ENCODE measurements around the gene DEPP1. TPM values are rescaled to one million over a fixed set of nuclear protein-coding genes. Genes with fewer than 3 reads are reported as not detected.
"Not testable (repeated sequence)": the region's sequence is repeated elsewhere in the genome, so short reads cannot be mapped to it uniquely, and the experiment has no call there.

The DEPP1 gene, protein sequence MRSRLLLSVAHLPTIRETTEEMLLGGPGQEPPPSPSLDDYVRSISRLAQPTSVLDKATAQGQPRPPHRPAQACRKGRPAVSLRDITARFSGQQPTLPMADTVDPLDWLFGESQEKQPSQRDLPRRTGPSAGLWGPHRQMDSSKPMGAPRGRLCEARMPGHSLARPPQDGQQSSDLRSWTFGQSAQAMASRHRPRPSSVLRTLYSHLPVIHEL
- 11.6 TPM for polyA plus RNA-seq (2013)

DNA sequence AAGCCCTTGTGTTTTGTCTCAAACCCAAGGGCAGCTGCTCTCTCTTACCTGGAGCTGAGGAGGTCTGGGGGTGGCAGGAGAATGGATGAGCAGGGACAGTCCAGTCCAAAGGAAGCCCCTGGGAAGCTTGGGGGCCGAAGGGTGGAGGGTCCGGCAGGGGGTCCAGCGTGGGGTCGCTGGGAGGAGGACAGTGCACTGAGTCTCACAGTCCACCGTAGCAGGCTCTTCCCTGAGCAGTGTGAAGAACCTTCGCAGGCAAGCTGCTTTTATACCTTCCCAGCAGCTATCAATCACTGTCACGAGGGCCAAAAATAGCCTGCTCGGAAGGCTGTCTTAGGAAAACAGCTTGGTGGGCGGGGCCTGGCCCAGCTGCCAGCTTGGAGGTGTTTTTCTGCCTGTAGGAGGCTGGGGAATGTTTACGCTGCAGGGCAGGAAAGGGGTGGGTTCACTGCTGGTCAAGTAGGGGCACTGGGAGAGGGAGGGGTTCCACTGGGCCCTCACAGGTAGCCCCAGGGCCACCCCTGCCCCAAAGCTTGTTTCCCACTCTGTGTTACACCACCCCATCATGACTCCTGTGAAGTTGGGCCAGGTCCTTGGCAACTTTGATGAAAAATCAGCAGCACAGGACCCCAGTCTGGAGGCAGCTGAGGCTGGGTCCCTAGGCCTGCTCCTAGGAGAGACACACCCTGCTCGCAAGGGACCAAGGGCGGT is at the start of gene DEPP1:
DEPP1 (minus strand) TSS at position 240 of the 711 bp plus-strand sequence. CDS start 779 bp downstream, outside the sequence.
- no peaks in the 10 kb centered on the region for H3K9me3 ChIP-seq (ENCODE audit: control extremely low read depth in 1 of 5, control insufficient read depth in 4 of 5, insufficient read depth in 2 of 5, low read depth in 1 of 5, low read length in 4 of 5)
- ChIA-PET CTCF (interaction anchor here (0.8 to 5.3 kb wide), 9 partner anchors 9 to 52 kb away, joined by 3 to 44 read pairs (median 3); partner anchors contain the start of gene ZNF22), POLR2A (interaction anchor here (0.6 to 1.8 kb wide), 6 partner anchors 11 to 57 kb away, joined by 3 to 12 read pairs (median 4); no protein-coding TSS in a partner anchor)
- H3K4me3 ChIP-seq (ENCODE audit: control insufficient read depth in 1 of 7, extremely low read depth in 1 of 7, insufficient read depth in 4 of 7, low read depth in 2 of 7, low read length in 6 of 7): peak within 1 kb of the TSS; percentile 61 to 97 (median 74)
- WGBS (ENCODE audit: insufficient coverage): 8% methylated on average over 8 of the region's 12 CpGs
- H3K4me1 ChIP-seq (ENCODE audit: control extremely low read depth in 1 of 4, control insufficient read depth in 4 of 4, insufficient read depth in 4 of 4, low read length in 3 of 4): peaks cover 3 to 84% (median 79%) of the 10 kb centered on the region in 4 experiments
- H3K36me3 ChIP-seq (ENCODE audit: control insufficient read depth in 4 of 4, insufficient read depth in 4 of 4, low read length in 3 of 4): peaks cover 0 to 16% (median 0%) of the 10 kb centered on the region in 4 experiments
- peak within 1 kb of the TSS; percentile 28 to 75 for H3K27ac ChIP-seq (ENCODE audit: insufficient read depth in 1 of 2, low read depth in 1 of 2, low read length in 2 of 2, poor library complexity in 1 of 2, severe bottlenecking in 2 of 2)
- no peaks in the 10 kb centered on the region for H3K27me3 ChIP-seq (replicated peaks in 2 of 5; ENCODE audit: control insufficient read depth in 4 of 5, insufficient read depth in 5 of 5, low read length in 4 of 5)
- peak; percentile 89 to 96 (median 94) for DNase-seq

DNA sequence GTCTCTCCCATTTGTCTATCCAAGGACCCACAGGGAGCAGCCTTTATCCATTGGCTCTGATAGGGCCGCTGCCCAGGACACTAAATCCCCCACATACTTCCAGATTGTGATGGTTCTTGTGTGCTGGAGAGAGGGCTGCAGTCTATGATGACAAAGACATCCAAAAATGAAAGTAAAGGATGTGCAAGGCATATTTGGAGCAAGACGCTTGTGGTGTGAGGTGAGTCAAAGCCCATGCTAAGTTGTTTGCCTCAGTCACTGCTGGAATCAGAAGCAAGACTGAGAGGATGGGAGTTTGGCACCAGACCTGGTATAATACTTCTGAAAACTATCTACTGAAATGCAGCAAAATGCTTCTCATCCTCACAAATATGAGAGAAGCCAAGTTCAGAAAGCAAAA is 44.8 kb upstream of the DEPP1 start:
- Histone ChIP-seq H3K9me3 (ENCODE audit: control extremely low read depth in 1 of 5, control insufficient read depth in 4 of 5, insufficient read depth in 2 of 5, low read depth in 1 of 5, low read length in 4 of 5) (peaks cover 0 to 16% (median 3%) of the 10 kb centered on the region in 5 experiments), H3K4me3 (ENCODE audit: control insufficient read depth in 1 of 7, extremely low read depth in 1 of 7, insufficient read depth in 4 of 7, low read depth in 2 of 7, low read length in 6 of 7) (no peak overlapping the region), H3K4me1 (ENCODE audit: control extremely low read depth in 1 of 4, control insufficient read depth in 4 of 4, insufficient read depth in 4 of 4, low read length in 3 of 4) (no peaks in the 10 kb centered on the region), H3K27ac (ENCODE audit: insufficient read depth in 1 of 2, low read depth in 1 of 2, low read length in 2 of 2, poor library complexity in 1 of 2, severe bottlenecking in 2 of 2) (no peak overlapping the region), H3K27me3 (replicated peaks in 2 of 5; ENCODE audit: control insufficient read depth in 4 of 5, insufficient read depth in 5 of 5, low read length in 4 of 5) (no peaks in the 10 kb centered on the region), H3K36me3 (ENCODE audit: control insufficient read depth in 4 of 4, insufficient read depth in 4 of 4, low read length in 3 of 4) (no peaks in the 10 kb centered on the region)
- WGBS (ENCODE audit: insufficient coverage): 89% methylated on average over 1 of the region's 2 CpGs
- POLR2A ChIA-PET: no interaction called here
- no peak for DNase-seq
- CTCF ChIA-PET: no interaction called here

- no CpG with 5 or more reads among the region's 2 CpGs for WGBS (ENCODE audit: insufficient coverage)
- Histone ChIP-seq H3K36me3 (ENCODE audit: control insufficient read depth in 4 of 4, insufficient read depth in 4 of 4, low read length in 3 of 4) (no peaks in the 10 kb centered on the region), H3K4me3 (ENCODE audit: control insufficient read depth in 1 of 7, extremely low read depth in 1 of 7, insufficient read depth in 4 of 7, low read depth in 2 of 7, low read length in 6 of 7) (no peak overlapping the region), H3K27ac (ENCODE audit: insufficient read depth in 1 of 2, low read depth in 1 of 2, low read length in 2 of 2, poor library complexity in 1 of 2, severe bottlenecking in 2 of 2) (no peak overlapping the region), H3K9me3 (ENCODE audit: control extremely low read depth in 1 of 5, control insufficient read depth in 4 of 5, insufficient read depth in 2 of 5, low read depth in 1 of 5, low read length in 4 of 5) (peaks cover 0 to 1% (median 0%) of the 10 kb centered on the region in 5 experiments), H3K4me1 (ENCODE audit: control extremely low read depth in 1 of 4, control insufficient read depth in 4 of 4, insufficient read depth in 4 of 4, low read length in 3 of 4) (no peaks in the 10 kb centered on the region), H3K27me3 (replicated peaks in 2 of 5; ENCODE audit: control insufficient read depth in 4 of 5, insufficient read depth in 5 of 5, low read length in 4 of 5) (no peaks in the 10 kb centered on the region)
- CTCF ChIA-PET: interaction anchor here (0.8 kb wide), 1 partner anchor 82 kb away, joined by 3 read pairs; no protein-coding TSS in a partner anchor
- DNase-seq: no peak
- POLR2A ChIA-PET: no interaction called here
Observed at GRCh38 chr10:45015590-45015989, 37.0 kb upstream of the DEPP1 start.

- H3K36me3 ChIP-seq (ENCODE audit: control insufficient read depth in 4 of 4, insufficient read depth in 4 of 4, low read length in 3 of 4); H3K9me3 ChIP-seq (ENCODE audit: control extremely low read depth in 1 of 5, control insufficient read depth in 4 of 5, insufficient read depth in 2 of 5, low read depth in 1 of 5, low read length in 4 of 5); DNase-seq; H3K27me3 ChIP-seq (replicated peaks in 2 of 5; ENCODE audit: control insufficient read depth in 4 of 5, insufficient read depth in 5 of 5, low read length in 4 of 5); H3K4me3 ChIP-seq (ENCODE audit: control insufficient read depth in 1 of 7, extremely low read depth in 1 of 7, insufficient read depth in 4 of 7, low read depth in 2 of 7, low read length in 6 of 7); POLR2A ChIA-PET; H3K27ac ChIP-seq (ENCODE audit: insufficient read depth in 1 of 2, low read depth in 1 of 2, low read length in 2 of 2, poor library complexity in 1 of 2, severe bottlenecking in 2 of 2); H3K4me1 ChIP-seq (ENCODE audit: control extremely low read depth in 1 of 4, control insufficient read depth in 4 of 4, insufficient read depth in 4 of 4, low read length in 3 of 4); CTCF ChIA-PET: not testable (repeated sequence)
- 90% methylated on average over 2 of the region's 10 CpGs for WGBS (ENCODE audit: insufficient coverage)
Observed at GRCh38 chr10:45014557-45014956, 35.9 kb upstream of the DEPP1 start.

DNA sequence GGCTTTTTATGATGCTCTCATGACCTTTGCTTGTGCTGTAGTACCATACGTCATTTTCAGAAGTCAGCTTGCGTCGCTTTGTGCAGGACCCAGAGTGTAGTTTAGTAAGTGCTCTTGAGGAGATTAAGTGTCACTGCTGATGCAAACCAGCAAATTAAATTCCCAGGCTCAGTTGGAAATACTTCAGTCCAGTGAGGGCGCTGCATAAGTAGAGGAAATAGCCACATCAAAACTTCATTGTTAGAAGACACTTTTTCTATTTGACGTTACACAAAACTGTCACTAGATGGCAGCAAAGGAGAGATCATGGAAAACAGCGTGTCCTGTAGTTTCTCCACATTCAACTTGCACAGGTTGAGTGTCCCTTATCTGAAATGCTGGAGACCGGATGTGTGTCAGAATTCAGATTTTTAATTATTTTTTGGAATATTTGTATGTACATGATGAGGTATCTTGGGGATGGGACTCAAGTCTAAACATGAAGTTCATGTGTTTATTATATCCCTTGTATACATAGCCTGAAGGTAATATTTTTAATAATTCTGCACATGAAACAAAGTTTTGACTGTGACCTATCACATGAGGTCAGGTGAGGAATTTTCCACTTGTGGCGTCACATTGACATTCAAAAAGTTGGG is 30.0 kb upstream of the DEPP1 start:
- peak; percentile 87 to 94 (median 93) for DNase-seq
- 28% methylated on average over 6 of the region's 8 CpGs for WGBS (ENCODE audit: insufficient coverage)
- H3K36me3 ChIP-seq (ENCODE audit: control insufficient read depth in 4 of 4, insufficient read depth in 4 of 4, low read length in 3 of 4): peaks cover 6 to 22% (median 14%) of the 10 kb centered on the region in 4 experiments
- no peaks in the 10 kb centered on the region for H3K27me3 ChIP-seq (replicated peaks in 2 of 5; ENCODE audit: control insufficient read depth in 4 of 5, insufficient read depth in 5 of 5, low read length in 4 of 5)
- no peak overlapping the region for H3K4me3 ChIP-seq (ENCODE audit: control insufficient read depth in 1 of 7, extremely low read depth in 1 of 7, insufficient read depth in 4 of 7, low read depth in 2 of 7, low read length in 6 of 7)
- POLR2A ChIA-PET: interaction anchor here (0.9 to 1.2 kb wide), 2 partner anchors 19 to 30 kb away, joined by 3 read pairs; partner anchors contain the start of gene DEPP1
- no peak overlapping the region for H3K27ac ChIP-seq (ENCODE audit: insufficient read depth in 1 of 2, low read depth in 1 of 2, low read length in 2 of 2, poor library complexity in 1 of 2, severe bottlenecking in 2 of 2)
- H3K4me1 ChIP-seq (ENCODE audit: control extremely low read depth in 1 of 4, control insufficient read depth in 4 of 4, insufficient read depth in 4 of 4, low read length in 3 of 4): peaks cover 0 to 13% (median 2%) of the 10 kb centered on the region in 4 experiments
- H3K9me3 ChIP-seq (ENCODE audit: control extremely low read depth in 1 of 5, control insufficient read depth in 4 of 5, insufficient read depth in 2 of 5, low read depth in 1 of 5, low read length in 4 of 5): peaks cover 0 to 7% (median 2%) of the 10 kb centered on the region in 5 experiments
- CTCF ChIA-PET: interaction anchor here (0.9 to 2.0 kb wide), 7 partner anchors 12 to 242 kb away, joined by 3 to 11 read pairs (median 5); no protein-coding TSS in a partner anchor

DNA sequence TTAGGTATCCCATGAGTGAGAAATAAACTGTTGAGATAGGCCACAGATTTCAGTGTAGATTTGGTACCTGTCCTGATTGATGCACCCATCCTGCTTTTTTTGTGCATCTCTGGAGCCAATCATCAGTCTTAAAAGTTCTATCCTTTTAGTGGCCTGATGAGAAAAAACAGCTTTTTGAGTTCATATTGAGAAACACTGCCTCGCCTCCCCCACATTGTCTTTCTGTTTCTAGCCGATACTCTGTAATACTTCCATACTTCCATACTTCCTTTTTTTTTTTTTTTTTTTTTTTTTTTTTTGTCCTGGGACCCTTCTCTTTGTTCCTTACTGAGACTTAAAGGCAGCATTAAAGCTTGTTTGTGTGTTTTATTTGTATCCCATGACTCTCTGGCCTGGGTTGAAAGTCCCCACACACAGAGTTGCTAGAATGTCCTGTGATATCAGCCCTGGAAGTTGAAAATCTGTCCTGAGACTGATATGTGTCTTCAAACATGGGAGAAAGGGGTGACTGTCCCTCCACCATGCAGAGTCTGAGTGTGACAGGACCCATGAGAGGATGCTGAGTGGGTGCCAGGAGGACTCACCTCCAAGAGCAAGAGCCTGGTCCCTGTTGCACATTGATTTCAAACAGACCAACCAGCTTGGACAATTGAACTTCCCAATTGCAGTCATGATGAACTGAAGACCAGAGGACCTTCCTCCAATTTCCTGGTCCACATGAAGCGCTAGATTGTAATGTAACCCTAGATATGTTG is 27.8 kb upstream of the DEPP1 start:
- CTCF ChIA-PET: interaction anchor here (1.3 to 2.0 kb wide), 3 partner anchors 16 to 244 kb away, joined by 3 to 9 read pairs (median 8); no protein-coding TSS in a partner anchor
- Histone ChIP-seq H3K27me3 (replicated peaks in 2 of 5; ENCODE audit: control insufficient read depth in 4 of 5, insufficient read depth in 5 of 5, low read length in 4 of 5) (no peaks in the 10 kb centered on the region), H3K36me3 (ENCODE audit: control insufficient read depth in 4 of 4, insufficient read depth in 4 of 4, low read length in 3 of 4) (peaks cover 9 to 36% (median 19%) of the 10 kb centered on the region in 4 experiments), H3K4me3 (ENCODE audit: control insufficient read depth in 1 of 7, extremely low read depth in 1 of 7, insufficient read depth in 4 of 7, low read depth in 2 of 7, low read length in 6 of 7) (no peak overlapping the region), H3K4me1 (ENCODE audit: control extremely low read depth in 1 of 4, control insufficient read depth in 4 of 4, insufficient read depth in 4 of 4, low read length in 3 of 4) (peaks cover 4 to 33% (median 10%) of the 10 kb centered on the region in 4 experiments), H3K27ac (ENCODE audit: insufficient read depth in 1 of 2, low read depth in 1 of 2, low read length in 2 of 2, poor library complexity in 1 of 2, severe bottlenecking in 2 of 2) (no peak overlapping the region), H3K9me3 (ENCODE audit: control extremely low read depth in 1 of 5, control insufficient read depth in 4 of 5, insufficient read depth in 2 of 5, low read depth in 1 of 5, low read length in 4 of 5) (peaks cover 0 to 18% (median 7%) of the 10 kb centered on the region in 5 experiments)
- DNase-seq: no peak
- WGBS (ENCODE audit: insufficient coverage): 100% methylated on average over 2 of the region's 3 CpGs
- POLR2A ChIA-PET: no interaction called here
